Measurements from ENCODE around the gene BRD9. TPM values are rescaled to one million over a fixed set of nuclear protein-coding genes. Genes with fewer than 3 reads are reported as not detected.
"Not testable (repeated sequence)": the region's sequence is repeated elsewhere in the genome, so short reads cannot be mapped to it uniquely, and the experiment has no call there.

The BRD9 gene
- total RNA-seq, 1 donor, result 35.8 TPM

DNA sequence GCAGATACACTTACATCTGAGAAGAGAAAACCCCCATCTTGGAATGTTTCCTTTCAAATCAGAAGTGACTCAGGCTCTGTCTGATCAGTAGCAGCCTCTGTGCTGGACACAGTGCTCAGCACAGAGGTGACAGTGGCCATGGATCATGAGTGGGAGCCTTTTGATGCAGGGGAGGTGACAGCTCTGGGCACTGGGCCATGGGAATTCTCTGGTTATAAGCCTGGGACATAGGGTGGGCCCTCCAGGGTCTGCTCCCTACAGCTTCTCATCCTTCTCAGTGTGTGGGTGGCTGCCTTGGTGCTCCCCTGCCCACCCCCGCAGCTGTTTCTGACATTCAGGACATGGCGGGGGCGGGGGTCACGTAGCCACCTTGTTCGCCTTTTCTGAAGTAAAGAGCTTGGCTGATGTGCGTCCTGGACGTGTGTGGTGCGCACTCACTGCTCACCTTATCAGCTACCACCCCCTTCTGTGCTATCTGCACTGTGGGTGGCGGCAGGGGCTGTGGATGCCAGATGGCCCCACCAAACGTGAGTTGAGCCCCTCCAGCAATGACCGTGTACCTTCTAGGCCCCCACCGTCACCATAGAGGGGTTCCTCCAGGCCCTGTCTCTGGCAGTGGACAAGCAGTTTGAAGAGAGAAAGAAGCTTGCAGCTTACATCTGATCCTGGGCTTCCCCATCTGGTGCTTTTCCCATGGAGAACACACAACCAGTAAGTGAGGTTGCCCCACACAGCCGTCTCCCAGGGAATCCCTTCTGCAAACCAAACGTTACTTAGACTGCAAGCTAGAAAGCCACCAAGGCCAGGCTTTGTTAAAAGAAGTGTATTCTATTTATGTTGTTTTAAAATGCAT lies 24.1 kb upstream of the BRD9 start:
- peaks cover 21% of the 10 kb centered on the region for H3K36me3 ChIP-seq (ENCODE audit: insufficient read depth, low read length)
- H2AFZ ChIP-seq (ENCODE audit: low read length), result no peak overlapping the region
- no peak for DNase-seq (ENCODE audit: insufficient read length, low spot score, missing footprints)
- H3K27me3 ChIP-seq (ENCODE audit: insufficient read depth, low read length), result no peaks in the 10 kb centered on the region
- no peaks in the 10 kb centered on the region for H3K79me2 ChIP-seq (ENCODE audit: insufficient read depth, low read length)
- TF ChIP-seq, protein P1, sequence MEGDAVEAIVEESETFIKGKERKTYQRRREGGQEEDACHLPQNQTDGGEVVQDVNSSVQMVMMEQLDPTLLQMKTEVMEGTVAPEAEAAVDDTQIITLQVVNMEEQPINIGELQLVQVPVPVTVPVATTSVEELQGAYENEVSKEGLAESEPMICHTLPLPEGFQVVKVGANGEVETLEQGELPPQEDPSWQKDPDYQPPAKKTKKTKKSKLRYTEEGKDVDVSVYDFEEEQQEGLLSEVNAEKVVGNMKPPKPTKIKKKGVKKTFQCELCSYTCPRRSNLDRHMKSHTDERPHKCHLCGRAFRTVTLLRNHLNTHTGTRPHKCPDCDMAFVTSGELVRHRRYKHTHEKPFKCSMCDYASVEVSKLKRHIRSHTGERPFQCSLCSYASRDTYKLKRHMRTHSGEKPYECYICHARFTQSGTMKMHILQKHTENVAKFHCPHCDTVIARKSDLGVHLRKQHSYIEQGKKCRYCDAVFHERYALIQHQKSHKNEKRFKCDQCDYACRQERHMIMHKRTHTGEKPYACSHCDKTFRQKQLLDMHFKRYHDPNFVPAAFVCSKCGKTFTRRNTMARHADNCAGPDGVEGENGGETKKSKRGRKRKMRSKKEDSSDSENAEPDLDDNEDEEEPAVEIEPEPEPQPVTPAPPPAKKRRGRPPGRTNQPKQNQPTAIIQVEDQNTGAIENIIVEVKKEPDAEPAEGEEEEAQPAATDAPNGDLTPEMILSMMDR (IDR thresholded peaks at IDR 0.05; ENCODE audit: extremely low read depth, low read depth, low read length), result no peak
- H3K9me3 ChIP-seq (ENCODE audit: low read depth, low read length), result no peaks in the 10 kb centered on the region
- peaks cover 11% of the 10 kb centered on the region for H3K4me1 ChIP-seq (ENCODE audit: insufficient read depth, low read length)
- H3K27ac ChIP-seq (ENCODE audit: low read depth, low read length), result peak overlapping the region; percentile 23
- no peaks in the 10 kb centered on the region for H4K20me1 ChIP-seq (ENCODE audit: insufficient read depth, low read length)
- no peak overlapping the region for H3K4me2 ChIP-seq (ENCODE audit: insufficient read depth, low read length)
- no peak overlapping the region for H3K4me3 ChIP-seq (ENCODE audit: insufficient read depth, low read length)

DNA sequence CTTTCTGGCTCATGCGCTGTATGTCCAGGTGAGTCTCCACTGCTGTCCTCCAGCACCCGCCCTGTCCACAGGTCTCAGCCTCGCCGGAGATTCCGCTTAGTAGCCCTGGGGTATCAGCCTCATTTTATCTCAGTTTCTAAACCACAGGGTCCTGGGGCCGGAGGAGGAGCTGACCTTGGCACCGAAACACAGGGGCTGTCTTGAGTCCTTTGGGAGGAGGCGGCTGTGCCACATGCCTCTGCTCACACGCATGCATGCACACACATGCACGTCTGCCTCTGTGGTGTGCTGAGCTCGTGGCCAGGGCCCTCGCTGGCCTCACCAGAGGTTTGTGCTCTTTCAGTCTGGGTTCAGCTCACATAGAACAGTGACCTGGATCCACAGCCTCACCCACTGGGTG lies 23.3 kb upstream of the BRD9 start:
- H3K9me3 ChIP-seq (ENCODE audit: low read depth, low read length), result no peaks in the 10 kb centered on the region
- no peak overlapping the region for H3K4me3 ChIP-seq (ENCODE audit: insufficient read depth, low read length)
- peak overlapping the region; percentile 23 for H3K27ac ChIP-seq (ENCODE audit: low read depth, low read length)
- H3K4me2 ChIP-seq (ENCODE audit: insufficient read depth, low read length), result no peak overlapping the region
- H4K20me1 ChIP-seq (ENCODE audit: insufficient read depth, low read length), result no peaks in the 10 kb centered on the region
- no peak overlapping the region for H2AFZ ChIP-seq (ENCODE audit: low read length)
- H3K79me2 ChIP-seq (ENCODE audit: insufficient read depth, low read length), result no peaks in the 10 kb centered on the region
- TF ChIP-seq, protein P1 (IDR thresholded peaks at IDR 0.05; ENCODE audit: extremely low read depth, low read depth, low read length), result no peak
- H3K36me3 ChIP-seq (ENCODE audit: insufficient read depth, low read length), result peaks cover 21% of the 10 kb centered on the region
- H3K27me3 ChIP-seq (ENCODE audit: insufficient read depth, low read length), result no peaks in the 10 kb centered on the region
- H3K4me1 ChIP-seq (ENCODE audit: insufficient read depth, low read length), result peaks cover 11% of the 10 kb centered on the region
- no peak for DNase-seq (ENCODE audit: insufficient read length, low spot score, missing footprints)

DNA sequence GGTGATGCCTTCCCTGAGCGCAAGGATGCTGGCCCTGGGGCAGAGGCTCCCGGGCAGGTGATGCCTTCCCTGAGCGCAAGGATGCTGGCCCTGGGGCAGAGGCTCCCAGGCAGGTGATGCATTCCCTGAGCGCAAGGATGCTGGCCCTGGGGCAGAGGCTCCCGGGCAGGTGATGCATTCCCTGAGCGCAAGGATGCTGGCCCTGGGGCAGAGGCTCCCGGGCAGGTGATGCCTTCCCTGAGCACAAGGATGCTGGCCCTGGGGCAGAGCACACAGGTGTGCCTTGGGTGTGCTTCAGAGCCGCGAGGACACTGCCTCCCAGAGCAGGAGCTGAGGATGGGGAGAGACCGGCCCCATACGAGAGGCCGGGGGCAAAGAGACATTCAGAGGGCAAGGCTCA lies 22.7 kb upstream of the BRD9 start:
- H3K27ac ChIP-seq (ENCODE audit: low read depth, low read length); DNase-seq (ENCODE audit: insufficient read length, low spot score, missing footprints); H3K79me2 ChIP-seq (ENCODE audit: insufficient read depth, low read length); H3K9me3 ChIP-seq (ENCODE audit: low read depth, low read length); H2AFZ ChIP-seq (ENCODE audit: low read length); H3K27me3 ChIP-seq (ENCODE audit: insufficient read depth, low read length); H4K20me1 ChIP-seq (ENCODE audit: insufficient read depth, low read length); H3K4me3 ChIP-seq (ENCODE audit: insufficient read depth, low read length); H3K4me2 ChIP-seq (ENCODE audit: insufficient read depth, low read length): not testable (repeated sequence)
- peaks cover 11% of the 10 kb centered on the region for H3K4me1 ChIP-seq (ENCODE audit: insufficient read depth, low read length)
- peaks cover 21% of the 10 kb centered on the region for H3K36me3 ChIP-seq (ENCODE audit: insufficient read depth, low read length)

DNA sequence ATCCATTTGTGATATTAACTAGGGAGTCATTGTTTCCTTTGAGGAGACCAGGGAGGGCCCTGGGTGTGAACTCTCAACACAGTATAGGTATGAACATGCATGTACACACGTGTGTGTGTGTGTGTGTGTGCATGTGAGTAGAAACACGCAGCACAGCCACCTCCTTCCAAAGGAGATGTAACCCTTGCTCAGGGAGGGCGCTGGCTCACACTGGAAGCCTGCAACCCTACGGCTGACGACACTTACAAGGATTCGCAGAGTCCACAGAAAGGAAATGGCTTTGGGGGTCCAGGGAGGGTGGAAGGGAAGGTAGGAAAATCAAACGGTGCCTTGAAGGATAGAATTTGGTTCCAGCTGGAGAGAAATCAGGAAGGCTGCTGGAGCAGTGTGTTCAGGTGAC lies 22.0 kb upstream of the BRD9 start:
- DNase-seq (ENCODE audit: insufficient read length, low spot score, missing footprints), result no peak
- peaks cover 11% of the 10 kb centered on the region for H3K4me1 ChIP-seq (ENCODE audit: insufficient read depth, low read length)
- H3K4me2 ChIP-seq (ENCODE audit: insufficient read depth, low read length), result no peak overlapping the region
- no peaks in the 10 kb centered on the region for H3K79me2 ChIP-seq (ENCODE audit: insufficient read depth, low read length)
- no peaks in the 10 kb centered on the region for H3K9me3 ChIP-seq (ENCODE audit: low read depth, low read length)
- no peaks in the 10 kb centered on the region for H3K27me3 ChIP-seq (ENCODE audit: insufficient read depth, low read length)
- no peak overlapping the region for H3K27ac ChIP-seq (ENCODE audit: low read depth, low read length)
- TF ChIP-seq, protein P1 (IDR thresholded peaks at IDR 0.05; ENCODE audit: extremely low read depth, low read depth, low read length), result no peak
- no peak overlapping the region for H2AFZ ChIP-seq (ENCODE audit: low read length)
- peaks cover 21% of the 10 kb centered on the region for H3K36me3 ChIP-seq (ENCODE audit: insufficient read depth, low read length)
- H3K4me3 ChIP-seq (ENCODE audit: insufficient read depth, low read length), result no peak overlapping the region
- H4K20me1 ChIP-seq (ENCODE audit: insufficient read depth, low read length), result no peaks in the 10 kb centered on the region
